Activated T-cell treated with anti-CD3 and anti-CD28 coated beads for 1 hour (primary cell): ENCODE results near the gene DARS2.

Experiments used
- DNase-seq: peaks from one replicate; pipeline ENCODE4 v3.0.0-alpha.2; 2020; ENCODE audit warnings: low read depth

DARS2 gene

DNA sequence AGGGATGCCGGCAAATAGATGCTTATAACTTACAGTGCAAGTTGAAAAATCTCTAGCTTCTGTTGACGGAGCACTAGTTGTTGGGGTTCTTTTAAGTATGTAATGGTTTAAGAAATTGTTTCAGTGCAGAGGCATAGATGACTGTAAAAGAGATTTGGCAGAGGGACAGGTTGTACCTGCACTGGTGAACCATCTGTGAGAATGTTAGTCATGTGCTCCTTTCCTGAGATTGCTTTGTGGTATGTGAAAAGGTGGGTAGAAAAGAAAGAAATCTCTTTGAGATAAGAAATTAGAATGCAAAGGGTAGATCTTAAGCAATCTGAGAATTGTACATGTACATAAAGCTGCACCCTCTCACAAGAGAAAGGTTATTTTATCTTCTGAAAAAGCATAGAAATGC is 63.2 kb downstream of the DARS2 start:
- DNase-seq = no peak

DNA sequence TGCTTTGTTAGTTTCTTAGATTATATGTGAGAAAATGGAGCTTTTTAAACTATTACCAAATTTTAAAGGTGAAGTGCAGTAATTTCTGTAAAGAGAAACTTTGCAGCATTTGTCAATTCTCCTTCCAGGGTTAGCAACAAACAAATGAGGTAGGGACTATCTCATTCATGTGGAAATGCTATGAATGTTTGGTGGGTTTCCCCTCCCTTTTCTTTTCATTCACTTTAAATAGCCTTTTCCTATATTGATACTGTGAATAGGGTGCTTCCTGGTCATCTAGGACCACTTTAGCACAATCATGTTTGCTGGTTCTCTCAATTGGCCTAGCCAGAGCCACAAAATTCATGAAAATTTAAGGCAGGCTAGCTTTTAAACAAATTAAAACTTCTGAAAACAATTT is 64.3 kb downstream of the DARS2 start:
- DNase-seq = no peak

DNA sequence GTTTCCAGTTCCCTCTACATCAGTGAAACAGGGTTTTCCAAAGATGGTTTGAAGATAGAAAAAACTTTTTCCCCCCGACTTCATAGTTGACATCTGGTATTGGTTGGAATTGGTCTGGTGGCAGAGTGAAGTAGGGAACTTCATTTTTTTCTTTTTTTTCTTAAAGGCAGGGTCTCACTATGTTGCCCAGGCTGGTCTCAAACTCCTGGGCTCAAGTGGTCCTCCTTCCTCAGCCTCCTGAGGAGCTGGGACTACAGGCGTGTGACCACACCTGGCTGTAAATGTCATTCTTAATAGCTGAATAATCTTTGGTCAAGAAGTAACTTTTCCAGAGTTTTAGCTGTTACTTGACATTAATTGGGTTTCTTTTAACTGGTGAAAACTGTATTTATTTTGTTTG is 65.4 kb downstream of the DARS2 start:
- no peak for DNase-seq

DNA sequence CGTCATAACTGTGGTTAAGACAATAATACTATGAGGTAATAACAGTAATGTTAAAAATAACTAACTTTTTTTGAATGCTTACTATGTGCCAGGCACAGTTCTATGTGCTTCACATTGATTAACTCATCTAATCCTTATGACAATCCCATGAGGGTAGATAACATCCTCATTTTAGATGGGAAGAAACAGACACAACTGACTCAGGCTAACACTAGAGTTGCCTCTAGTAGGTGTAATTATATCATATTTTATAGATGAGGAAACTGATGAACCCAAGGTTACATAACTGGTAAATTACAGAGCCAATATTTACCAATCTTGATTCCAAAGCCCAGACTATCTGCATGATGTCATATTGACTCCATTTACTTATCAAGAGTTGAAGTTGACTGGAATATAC is 69.1 kb downstream of the DARS2 start:
- DNase-seq = no peak

DNA sequence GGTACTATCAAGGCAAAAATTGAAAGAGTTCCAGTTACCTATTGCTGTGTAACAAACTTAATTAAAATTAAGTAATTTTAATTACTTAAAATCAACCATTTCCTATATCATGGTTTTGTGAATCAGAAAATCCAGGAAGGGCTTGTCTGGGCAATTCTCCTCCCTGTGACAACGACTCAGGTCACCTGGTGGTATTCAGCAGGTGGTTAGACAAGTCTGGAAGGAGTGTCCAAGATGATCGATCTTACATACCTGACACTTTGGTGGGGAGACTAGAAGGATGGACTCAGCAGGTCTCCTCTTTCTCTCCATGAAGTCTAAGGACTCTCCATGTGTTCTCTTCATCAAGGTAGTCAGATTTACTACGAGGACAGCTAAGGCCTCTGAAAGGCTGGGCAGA is 69.7 kb downstream of the DARS2 start:
- no peak for DNase-seq

DNA sequence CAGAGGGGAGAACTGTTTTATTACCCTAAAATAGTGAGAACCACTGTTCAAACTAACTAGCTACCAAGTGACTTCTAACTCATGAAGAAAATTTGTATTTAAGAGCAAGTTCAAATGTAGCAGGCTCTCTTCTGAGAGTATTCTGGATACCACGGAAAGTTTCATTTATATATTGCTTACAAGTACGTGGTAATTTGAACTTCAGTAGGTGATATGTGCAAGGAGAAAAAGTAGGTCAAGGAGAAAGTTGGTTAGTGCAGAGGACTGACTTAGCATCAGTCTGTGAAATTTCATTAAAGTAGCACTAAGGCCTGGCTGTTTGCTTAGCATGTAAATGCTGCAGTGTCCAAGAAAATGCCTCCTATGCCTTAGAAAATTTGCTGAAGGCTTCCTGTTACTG is 76.0 kb downstream of the DARS2 start:
- no peak for DNase-seq

DNA sequence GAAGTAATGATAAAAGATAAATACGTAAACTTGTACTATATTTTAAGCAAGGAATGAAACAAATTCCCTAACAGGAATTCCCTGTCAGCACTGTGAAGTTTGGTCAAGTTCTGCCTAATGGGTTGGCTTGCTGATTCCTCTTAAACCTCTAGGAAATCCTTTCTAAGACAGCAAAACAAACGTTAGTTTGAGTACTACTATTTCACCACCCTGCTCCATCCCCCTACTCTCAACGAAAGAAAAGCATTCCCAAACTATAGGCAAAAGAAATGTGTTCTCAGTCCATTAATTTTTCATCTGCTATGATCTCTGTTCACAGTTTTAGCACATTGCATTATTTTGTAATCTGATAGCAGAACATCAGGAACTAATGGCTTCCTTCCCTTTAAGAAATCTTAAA is 76.5 kb downstream of the DARS2 start:
- no peak for DNase-seq

DNA sequence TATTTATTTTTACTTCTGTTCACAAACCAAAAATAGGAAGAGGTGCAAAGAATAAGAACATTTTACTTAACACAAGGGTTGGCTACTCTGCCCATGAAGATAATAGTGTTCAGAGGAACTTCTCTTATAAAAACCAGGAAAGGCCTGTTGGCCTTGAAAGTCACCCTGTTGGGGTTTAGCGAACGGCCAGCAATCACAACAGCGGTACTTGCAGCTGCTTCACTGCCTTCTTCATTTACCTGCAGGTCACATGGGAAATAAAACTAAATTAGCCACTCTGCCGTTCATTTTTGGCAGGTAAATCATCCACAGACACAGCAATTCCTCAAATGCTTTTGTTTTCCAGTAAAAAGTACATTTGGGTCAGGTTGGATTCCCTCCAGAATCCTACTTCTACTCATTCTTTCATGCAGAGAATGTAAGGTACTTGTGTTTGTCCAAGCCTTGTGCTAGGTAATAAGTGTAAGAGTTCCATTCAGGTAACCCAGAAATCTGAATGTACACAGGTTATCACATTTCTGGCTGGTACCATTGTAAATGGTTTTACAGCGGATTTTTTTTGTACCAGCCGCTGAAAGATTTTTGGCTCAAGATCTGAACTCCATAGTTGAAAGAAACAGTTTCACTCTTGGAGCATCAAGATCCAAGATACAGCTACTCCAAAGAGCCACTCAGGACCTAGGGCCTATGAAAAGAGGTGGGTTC is 79.5 kb downstream of the DARS2 start:
- DNase-seq = no peak
